Caco-2 (cell line): ENCODE measurements around the gene FARSB. TPM values are rescaled to one million over a fixed set of nuclear protein-coding genes. Genes with fewer than 3 reads are reported as not detected.

Source experiments
- BruUV-seq: library from RNA; stranded (reverse); fragments of 400-500 nt; replicated peaks from 2 replicates; lab custom pipeline; 2021; lab: Mats Ljungman, UMichigan
- CTCF ChIA-PET: fragments of 300-600 bp; sonication (Branson Sonifier 250); formaldehyde crosslinking; loops from one replicate; lab custom pipeline; 2022; ENCODE audit warnings: antibody characterized with exemption; lab: Charles Lee
- POLR2A ChIA-PET: fragments of 300-600 bp; sonication (Branson Sonifier 250); formaldehyde crosslinking; loops from one replicate; lab custom pipeline; 2022; ENCODE audit warnings: antibody characterized with exemption; lab: Charles Lee
- DNase-seq, 2 experiments: peaks; one replicate each; pipeline versions ENCODE4 v3.0.0 to v3.0.0-alpha.2; 2020 to 2022
- H3K27me3 ChIP-seq: replicated peaks from 2 replicates; pipeline ENCODE4 v1.6.0; 2011; ENCODE audit warnings: low read length; ENCODE audit not compliant: control insufficient read depth, insufficient read depth
- H3K36me3 ChIP-seq: 2 replicates; pipeline ENCODE4 v1.5.1; 2011; ENCODE audit warnings: low read length; ENCODE audit not compliant: control insufficient read depth, insufficient read depth
- H3K4me1 ChIP-seq: fragments of 250-450 bp; sonication (Bioruptor Pico); 2 replicates; pipeline ENCODE4 v1.5.1; 2020; ENCODE audit warnings: mild to moderate bottlenecking
- H3K4me3 ChIP-seq: 2 replicates; pipeline ENCODE4 v1.5.1; 2011; ENCODE audit warnings: low read depth, mild to moderate bottlenecking, control low read depth, low read length
- H3K9me3 ChIP-seq: fragments of 250-450 bp; sonication (Bioruptor Pico); 2 replicates; pipeline ENCODE4 v1.5.1; 2020; ENCODE audit warnings: mild to moderate bottlenecking, moderate library complexity
- H3K27ac Mint-ChIP-seq: one replicate; pipeline ENCODE4 v1.8.0; 2022; ENCODE audit warnings: mixed read lengths; ENCODE audit not compliant: unreplicated experiment
- H3K27me3 Mint-ChIP-seq: one replicate; pipeline ENCODE4 v1.8.0; 2022; ENCODE audit warnings: mixed read lengths; ENCODE audit not compliant: insufficient read depth, unreplicated experiment
- H3K36me3 Mint-ChIP-seq: one replicate; pipeline ENCODE4 v1.8.0; 2022; ENCODE audit warnings: mild to moderate bottlenecking, mixed read lengths; ENCODE audit not compliant: insufficient read depth, unreplicated experiment
- H3K4me1 Mint-ChIP-seq: one replicate; pipeline ENCODE4 v1.8.0; 2022; ENCODE audit warnings: low read depth, mixed read lengths; ENCODE audit not compliant: unreplicated experiment
- H3K4me3 Mint-ChIP-seq: one replicate; pipeline ENCODE4 v1.8.0; 2022; ENCODE audit warnings: mild to moderate bottlenecking, moderate library complexity, mixed read lengths; ENCODE audit not compliant: unreplicated experiment
- H3K9me3 Mint-ChIP-seq: one replicate; pipeline ENCODE4 v1.8.0; 2022; ENCODE audit warnings: mixed read lengths; ENCODE audit not compliant: unreplicated experiment
- CTCF ChIP-seq, 2 experiments: fragments of 200-600 bp in 1 of 2; IDR thresholded peaks; 1 replicate in 1 of 2; 2 replicates in 1 of 2; pipeline versions ENCODE4 v1.5.1 to v1.8.0; 2011 to 2022; ENCODE audit warnings: antibody characterized with exemption in 1 of 2, control low read depth in 1 of 2, inconsistent platforms in 1 of 2, low read depth in 1 of 2, low read length in 1 of 2, mild to moderate bottlenecking in 1 of 2, moderate library complexity in 1 of 2; ENCODE audit not compliant: insufficient read depth in 1 of 2, severe bottlenecking in 1 of 2, unreplicated experiment in 1 of 2
- intact Hi-C: fragments of 100-400 bp; cut with micrococcal nuclease; formaldehyde crosslinking; loops from one replicate; pipeline ENCODE4 v1.10.0; 2022; ENCODE audit not compliant: unreplicated experiment
- total RNA-seq: library from RNA; stranded (reverse); gene quantifications from 2 replicates; pipeline ENCODE4 v1.2.3, GENCODE V29; 2022

FARSB gene
- total RNA-seq, 1 experiment from 2014 or later = 48.9 TPM

GRCh38 chr2:222611684-222612083 lies 44.2 kb downstream of the FARSB start:
- BruUV-seq = no TSS peak
- H3K36me3 ChIP-seq = peaks cover 3% of the 10 kb centered on the region; the same call in 1 of the 2 replicates
- no peak overlapping the region for H3K4me3 ChIP-seq
- Mint-ChIP-seq H3K36me3 (peaks cover 20% of the 10 kb centered on the region), H3K27me3 (no peaks in the 10 kb centered on the region), H3K4me3 (no peak overlapping the region), H3K27ac (no peak overlapping the region), H3K4me1 (no peaks in the 10 kb centered on the region), H3K9me3 (no peaks in the 10 kb centered on the region)
- POLR2A ChIA-PET = no interaction called here
- no peaks in the 10 kb centered on the region for H3K27me3 ChIP-seq
- no peak for TF ChIP-seq CTCF (IDR thresholded peaks at IDR 0.05; ENCODE audit: insufficient read depth in 1 of 2, low read depth in 1 of 2, low read length in 1 of 2, severe bottlenecking in 1 of 2, unreplicated experiment in 1 of 2)
- CTCF ChIA-PET = interaction anchor here (0.8 to 1.3 kb wide), 2 partner anchors 294 to 557 kb away, joined by 3 to 4 read pairs; no protein-coding TSS in a partner anchor
- no peaks in the 10 kb centered on the region for H3K9me3 ChIP-seq
- no peak for DNase-seq
- H3K4me1 ChIP-seq = no peaks in the 10 kb centered on the region
- intact Hi-C loops = no loop called here

GRCh38 chr2:222610746-222611145 lies 45.1 kb downstream of the FARSB start:
- no peaks in the 10 kb centered on the region for H3K27me3 Mint-ChIP-seq
- H3K4me1 ChIP-seq = no peaks in the 10 kb centered on the region
- H3K9me3 Mint-ChIP-seq = no peaks in the 10 kb centered on the region
- POLR2A ChIA-PET = no interaction called here
- peaks cover 19% of the 10 kb centered on the region for H3K36me3 Mint-ChIP-seq
- CTCF ChIA-PET = interaction anchor here (1.3 to 1.7 kb wide), 2 partner anchors 293 kb away, joined by 3 to 5 read pairs; no protein-coding TSS in a partner anchor
- no peak for DNase-seq
- H3K27ac Mint-ChIP-seq = no peak overlapping the region
- intact Hi-C loops = no loop called here
- peak in 1 of 2 experiments; percentile 13 for TF ChIP-seq CTCF (IDR thresholded peaks at IDR 0.05; ENCODE audit: insufficient read depth in 1 of 2, low read depth in 1 of 2, low read length in 1 of 2, severe bottlenecking in 1 of 2, unreplicated experiment in 1 of 2)
- no peaks in the 10 kb centered on the region for H3K27me3 ChIP-seq
- BruUV-seq = no TSS peak
- no peak overlapping the region for H3K4me3 ChIP-seq
- peaks cover 3% of the 10 kb centered on the region; the same call in 1 of the 2 replicates for H3K36me3 ChIP-seq
- no peak overlapping the region for H3K4me3 Mint-ChIP-seq
- peaks cover 6% of the 10 kb centered on the region for H3K4me1 Mint-ChIP-seq
- H3K9me3 ChIP-seq = no peaks in the 10 kb centered on the region

GRCh38 chr2:222609381-222609780 lies 46.5 kb downstream of the FARSB start:
- no peak for TF ChIP-seq CTCF (IDR thresholded peaks at IDR 0.05; ENCODE audit: insufficient read depth in 1 of 2, low read depth in 1 of 2, low read length in 1 of 2, severe bottlenecking in 1 of 2, unreplicated experiment in 1 of 2)
- no peak for DNase-seq
- Histone ChIP-seq H3K9me3 (no peaks in the 10 kb centered on the region), H3K4me1 (no peaks in the 10 kb centered on the region), H3K27me3 (no peaks in the 10 kb centered on the region), H3K36me3 (peaks cover 3% of the 10 kb centered on the region; the same call in 1 of the 2 replicates), H3K4me3 (no peak overlapping the region)
- CTCF ChIA-PET = interaction anchor here (1.7 kb wide), 1 partner anchor 291 kb away, joined by 5 read pairs; no protein-coding TSS in a partner anchor
- Mint-ChIP-seq H3K4me1 (peaks cover 6% of the 10 kb centered on the region), H3K9me3 (no peaks in the 10 kb centered on the region), H3K4me3 (no peak overlapping the region), H3K27me3 (no peaks in the 10 kb centered on the region), H3K36me3 (peaks cover 26% of the 10 kb centered on the region), H3K27ac (no peak overlapping the region)
- intact Hi-C loops = no loop called here
- POLR2A ChIA-PET = no interaction called here
- no TSS peak for BruUV-seq
